Thoracic aorta (tissue), 2 donors: ENCODE data around the gene BAHD1. TPM values are rescaled to one million over a fixed set of nuclear protein-coding genes. Genes with fewer than 3 reads are reported as not detected.

ENCODE experiments used
- ATAC-seq: fragments of 150-250 bp; one replicate; pipeline ENCODE4 v1.8.0; 2017; ENCODE audit warnings: low read depth; ENCODE audit not compliant: insufficient number of reproducible peaks, low FRiP score
- DNase-seq: peaks from one replicate; pipeline ENCODE4 v3.0.0-alpha.2; 2020; ENCODE audit warnings: low spot score
- H3K27ac ChIP-seq, 2 donors: fragments of 200-600 bp; sonication (generic); 1 replicate in 1 of 2; 2 replicates in 1 of 2; pipeline ENCODE4 v1.5.1; 2016; ENCODE audit warnings: mild to moderate bottlenecking in 2 of 2, moderate library complexity in 2 of 2
- H3K27me3 ChIP-seq: fragments of 200-600 bp; sonication (generic); replicated peaks from 2 replicates; pipeline ENCODE4 v1.6.0; 2016; ENCODE audit warnings: mild to moderate bottlenecking; ENCODE audit not compliant: insufficient read depth
- H3K36me3 ChIP-seq: fragments of 200-600 bp; sonication (generic); one replicate; pipeline ENCODE4 v1.5.1; 2016
- H3K4me1 ChIP-seq, 2 donors: fragments of 200-600 bp; sonication (generic); 1 replicate in 1 of 2; 2 replicates in 1 of 2; pipeline versions ENCODE4 v1.5.1 to v1.6.0; 2016; ENCODE audit warnings: low read depth in 2 of 2, mild to moderate bottlenecking in 1 of 2; ENCODE audit not compliant: control insufficient read depth in 1 of 2
- H3K4me3 ChIP-seq: fragments of 200-600 bp; sonication (generic); 2 replicates; pipeline ENCODE4 v1.5.1; 2016; ENCODE audit warnings: mild to moderate bottlenecking
- H3K9me3 ChIP-seq: fragments of 200-600 bp; sonication (generic); 2 replicates; pipeline ENCODE4 v1.5.1; 2016
- CTCF ChIP-seq: fragments of 200-600 bp; sonication (generic); IDR thresholded peaks from one replicate; pipeline ENCODE4 v1.5.1; 2019; ENCODE audit warnings: antibody characterized with exemption
- total RNA-seq, 2 donors: library from RNA; depleted of rRNA; stranded (reverse); fragments of >200 nt; gene quantifications; one replicate each; pipeline versions ENCODE4 v1.1.0 to v1.2.3, GENCODE V29; 2016

BAHD1 gene
- total RNA-seq, 2 donors from 2014 or later: 10.7 to 14.0 TPM

GRCh38 chr15:40483919-40484318, 43.2 kb downstream of the BAHD1 start:
- no peak for DNase-seq
- Histone ChIP-seq H3K27ac (no peak overlapping the region), H3K4me1 (no peaks in the 10 kb centered on the region), H3K9me3 (no peaks in the 10 kb centered on the region), H3K36me3 (no peaks in the 10 kb centered on the region), H3K4me3 (no peak overlapping the region), H3K27me3 (no peaks in the 10 kb centered on the region)
- TF ChIP-seq CTCF: no peak
- ATAC-seq: no peak

GRCh38 chr15:40486066-40486770, 45.5 kb downstream of the BAHD1 start:
- Histone ChIP-seq H3K4me1 (no peaks in the 10 kb centered on the region), H3K9me3 (no peaks in the 10 kb centered on the region), H3K27ac (no peak overlapping the region), H3K4me3 (no peak overlapping the region), H3K36me3 (no peaks in the 10 kb centered on the region), H3K27me3 (no peaks in the 10 kb centered on the region)
- no peak for ATAC-seq
- no peak for TF ChIP-seq CTCF
- no peak for DNase-seq

GRCh38 chr15:40487816-40488682, 47.3 kb downstream of the BAHD1 start:
- H3K36me3 ChIP-seq: no peaks in the 10 kb centered on the region
- no peaks in the 10 kb centered on the region for H3K9me3 ChIP-seq
- TF ChIP-seq CTCF: no peak
- ATAC-seq: no peak
- H3K27me3 ChIP-seq: no peaks in the 10 kb centered on the region
- DNase-seq: no peak
- H3K4me3 ChIP-seq: no peak overlapping the region
- no peak overlapping the region for H3K27ac ChIP-seq
- H3K4me1 ChIP-seq: no peaks in the 10 kb centered on the region

GRCh38 chr15:40489274-40490175, 48.8 kb downstream of the BAHD1 start:
- Histone ChIP-seq H3K9me3 (no peaks in the 10 kb centered on the region), H3K36me3 (no peaks in the 10 kb centered on the region), H3K27ac (no peak overlapping the region), H3K27me3 (no peaks in the 10 kb centered on the region), H3K4me3 (no peak overlapping the region), H3K4me1 (no peaks in the 10 kb centered on the region)
- ATAC-seq: no peak
- DNase-seq: no peak
- TF ChIP-seq CTCF: no peak
